GM19023 (cell line): Measurements from ENCODE around the gene ZNF586.
"Not testable (repeated sequence)": the region's sequence is repeated elsewhere in the genome, so short reads cannot be mapped to it uniquely, and the experiment has no call there.

Experiments
- ATAC-seq: cut with Tn5 transposase; IDR thresholded peaks from one replicate; pipeline ENCODE4 v1.9.1; 2021; ENCODE audit warnings: mild to moderate bottlenecking, moderate library complexity; ENCODE audit not compliant: unreplicated experiment

ZNF586 gene

DNA sequence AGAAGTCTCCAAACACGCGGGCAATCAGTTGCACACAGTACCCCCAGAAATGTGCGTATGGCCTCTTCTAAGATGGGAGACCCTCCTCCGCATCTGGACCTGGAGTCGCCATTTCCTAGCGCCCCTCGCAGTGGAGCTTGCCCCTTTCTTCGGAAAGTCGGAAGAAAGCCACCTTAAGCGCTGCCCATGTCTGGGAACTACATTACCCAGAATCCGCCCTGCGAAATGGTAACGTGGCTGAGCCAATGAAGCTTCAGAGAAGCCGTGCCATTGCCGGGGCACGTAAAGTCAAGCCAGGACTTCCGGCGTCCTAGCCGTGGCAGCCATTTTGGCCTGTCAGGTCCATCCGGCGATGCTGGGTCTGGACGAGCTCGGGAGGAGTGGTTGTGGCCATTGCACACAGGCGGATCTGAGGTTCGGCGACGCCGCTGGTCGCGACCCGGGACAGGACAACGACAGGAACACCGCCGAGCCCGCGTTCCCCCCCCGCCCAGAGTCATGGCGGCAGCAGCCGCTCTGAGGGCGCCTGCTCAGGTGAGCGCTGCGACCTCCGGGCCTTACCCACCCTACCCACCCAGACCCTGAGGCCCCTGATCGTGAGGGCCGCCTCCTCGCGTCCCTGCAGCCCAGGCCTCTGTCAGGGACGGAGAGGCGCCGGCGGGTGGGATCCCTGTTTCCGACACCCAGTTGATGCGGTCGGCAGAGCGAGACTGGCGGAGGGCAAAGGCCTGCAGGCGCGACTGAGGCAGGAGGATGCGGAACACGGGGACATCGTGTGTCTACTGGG lies at the start of gene ZNF586:
ZNF586 (plus strand) TSS at position 332 of the 787 bp plus-strand sequence; CDS start at position 499, 167 bp downstream.
- peak; percentile 98 for ATAC-seq

DNA sequence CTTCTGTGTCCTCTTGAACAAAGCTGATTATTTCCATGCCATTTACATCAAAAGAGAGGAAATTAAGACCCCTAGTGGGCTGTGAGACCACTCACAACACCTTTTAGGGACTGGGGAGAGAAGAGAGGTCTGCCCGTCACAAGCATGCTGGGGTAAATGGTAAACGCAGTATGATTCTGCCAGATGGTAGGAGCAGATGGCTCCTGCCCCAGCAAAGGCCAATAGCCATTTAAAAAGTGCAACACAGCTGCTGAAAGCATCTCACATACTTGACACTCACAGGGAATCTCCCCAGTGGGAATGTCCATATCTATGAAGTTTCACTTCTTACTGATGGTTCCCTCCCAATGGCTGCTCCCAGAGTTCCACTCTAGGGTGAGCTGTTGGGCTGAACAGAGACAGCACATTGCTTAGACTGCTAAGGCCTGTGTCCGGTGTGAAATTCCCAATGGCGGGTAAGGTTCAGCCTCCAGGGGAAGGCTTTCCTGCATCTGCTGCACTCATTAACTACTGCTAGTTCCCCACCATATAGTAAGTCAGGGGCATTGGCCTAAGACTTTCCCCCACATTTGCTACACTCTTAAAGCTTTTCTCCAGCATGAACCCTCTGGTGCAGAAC lies 49.5 kb upstream of the ZNF586 start:
- ATAC-seq, result no peak

DNA sequence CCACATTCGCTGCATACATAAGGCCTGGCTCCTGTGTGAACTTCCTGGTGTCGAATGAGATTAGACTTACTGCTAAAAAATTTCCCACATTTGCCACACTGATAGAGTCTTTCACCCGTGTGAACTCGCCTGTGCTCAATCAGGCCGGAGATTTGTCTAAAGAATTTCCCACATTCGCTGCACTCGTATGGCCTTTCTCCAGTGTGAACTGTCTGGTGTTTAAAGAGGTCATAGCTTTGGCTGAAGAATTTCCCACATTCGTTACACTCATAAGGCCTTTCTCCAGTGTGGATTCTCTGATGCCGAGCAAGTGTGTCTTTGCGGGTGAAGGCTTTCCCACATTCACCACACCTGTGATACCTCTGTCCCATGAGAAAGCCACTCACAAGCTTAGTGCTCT lies 48.6 kb upstream of the ZNF586 start:
- ATAC-seq, result no peak

DNA sequence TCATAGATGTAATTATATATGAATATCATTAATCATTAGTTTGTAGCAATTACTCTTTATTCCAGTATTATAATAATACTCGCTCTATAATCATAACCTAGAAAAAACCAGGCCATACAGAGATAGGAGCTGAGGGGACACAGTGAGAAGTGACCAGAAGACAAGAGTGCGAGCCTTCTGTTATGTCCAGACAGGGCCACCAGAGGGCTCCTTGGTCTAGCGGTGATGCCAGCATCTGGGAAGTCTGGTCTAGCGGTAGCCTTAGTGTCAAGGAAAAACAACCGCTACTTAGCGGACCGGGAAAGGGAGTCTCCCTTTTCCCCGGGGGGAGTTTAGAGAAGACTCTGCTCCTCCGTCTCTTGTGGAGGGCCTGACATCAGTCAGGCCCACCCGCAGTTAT lies 31.2 kb upstream of the ZNF586 start:
- ATAC-seq, result not testable (repeated sequence)

DNA sequence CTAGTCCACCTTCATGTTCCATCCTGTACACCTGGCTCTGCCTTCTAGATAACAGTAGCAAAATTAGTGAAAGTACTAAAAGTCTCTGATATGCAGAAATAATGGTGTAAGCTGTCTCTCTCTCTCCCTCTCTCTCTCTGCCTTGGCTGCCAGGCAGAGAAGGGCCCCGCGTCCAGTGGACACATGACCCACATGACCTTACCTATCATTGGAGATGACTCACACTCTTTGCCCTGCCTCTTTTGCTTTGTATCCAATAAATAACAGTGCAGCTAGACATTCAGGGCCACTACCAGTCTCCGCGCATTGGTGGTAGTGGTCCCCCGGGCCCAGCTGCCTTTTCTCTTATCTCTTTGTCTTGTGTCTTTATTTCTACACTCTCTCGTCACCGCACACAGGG lies 30.7 kb upstream of the ZNF586 start:
- ATAC-seq, result not testable (repeated sequence)

DNA sequence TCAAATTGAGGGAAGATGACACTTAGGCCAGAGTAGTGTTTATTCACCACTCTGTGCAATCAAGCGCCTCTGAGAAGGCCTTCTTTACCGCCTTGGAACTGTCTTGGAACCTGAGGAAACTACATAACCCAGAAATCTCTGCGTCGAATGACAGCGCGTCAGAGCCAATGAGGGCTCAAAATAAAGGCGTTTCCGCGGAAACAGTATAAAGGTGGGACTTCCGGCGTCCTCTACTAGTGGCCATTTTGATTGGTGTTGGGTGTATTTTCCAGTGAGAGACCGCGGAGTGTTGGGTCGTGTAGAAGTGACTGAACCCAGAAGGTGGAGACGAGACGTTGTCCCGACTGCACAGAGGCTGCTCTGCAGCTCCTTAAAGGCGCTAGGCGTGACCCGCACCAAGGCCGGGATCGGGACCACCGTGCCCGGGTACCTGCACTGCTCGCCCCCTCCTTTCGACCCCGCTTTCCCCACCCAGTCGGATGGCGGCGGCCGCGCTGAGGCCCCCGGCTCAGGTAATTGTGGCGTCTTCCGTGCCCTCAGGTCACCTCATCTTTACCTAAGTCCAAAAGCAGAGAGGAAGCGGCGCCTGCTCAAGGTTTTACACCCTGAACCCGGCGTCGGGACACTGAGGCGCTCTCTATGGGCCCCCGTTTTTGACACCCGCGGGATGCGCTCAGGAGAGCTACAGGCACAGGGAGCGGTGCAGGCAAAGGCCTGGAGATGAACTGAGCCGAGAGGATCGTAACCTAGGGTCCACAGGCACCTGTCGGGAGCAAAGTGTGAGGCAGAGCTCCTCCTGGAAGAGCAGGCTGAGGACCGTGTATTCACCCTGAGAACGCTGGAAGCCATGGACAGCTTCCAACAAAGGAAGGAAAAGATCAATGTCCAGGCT lies 22.6 kb upstream of the ZNF586 start, which contains the start of gene ZNF776:
ZNF776 (plus strand) TSS at position 236 of the 892 bp plus-strand sequence; CDS start at position 480, 244 bp downstream.
- ATAC-seq, result peak; percentile 98

DNA sequence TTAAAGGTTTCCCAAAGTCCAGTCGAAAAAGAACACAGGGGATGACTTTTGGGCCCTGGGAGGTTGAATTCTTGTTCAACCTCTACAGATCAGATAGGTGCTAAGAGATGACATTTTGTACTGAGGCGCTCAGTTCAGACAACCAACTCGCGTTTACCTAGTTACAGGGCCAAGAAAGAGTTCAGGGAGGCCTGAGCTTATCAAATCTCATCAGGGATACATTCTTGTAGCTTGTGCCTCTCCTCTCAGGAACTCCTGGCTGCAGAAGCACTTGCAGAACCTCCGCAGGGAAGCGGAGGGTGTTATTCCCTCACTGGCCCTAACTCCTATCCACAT lies 22.0 kb upstream of the ZNF586 start:
- no peak for ATAC-seq

DNA sequence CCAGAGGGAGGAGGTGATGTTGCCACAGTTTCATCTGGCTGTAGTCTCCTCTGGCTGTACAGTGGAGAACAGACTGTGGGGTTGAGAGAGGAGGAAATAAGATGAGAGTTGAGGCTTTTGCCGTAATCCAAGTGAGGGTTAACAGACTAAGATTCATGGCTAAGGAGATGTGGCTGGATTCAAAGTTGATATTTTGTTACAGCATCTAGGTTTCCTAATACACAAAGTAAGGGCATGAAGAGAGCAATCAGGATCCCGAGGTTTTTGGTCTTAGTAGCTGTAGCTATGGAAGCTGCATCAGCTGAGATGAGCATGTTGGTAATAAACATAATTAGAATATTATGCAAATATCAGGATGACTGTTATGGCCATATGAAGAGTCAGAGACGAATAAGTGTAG lies 21.4 kb upstream of the ZNF586 start:
- no peak for ATAC-seq

DNA sequence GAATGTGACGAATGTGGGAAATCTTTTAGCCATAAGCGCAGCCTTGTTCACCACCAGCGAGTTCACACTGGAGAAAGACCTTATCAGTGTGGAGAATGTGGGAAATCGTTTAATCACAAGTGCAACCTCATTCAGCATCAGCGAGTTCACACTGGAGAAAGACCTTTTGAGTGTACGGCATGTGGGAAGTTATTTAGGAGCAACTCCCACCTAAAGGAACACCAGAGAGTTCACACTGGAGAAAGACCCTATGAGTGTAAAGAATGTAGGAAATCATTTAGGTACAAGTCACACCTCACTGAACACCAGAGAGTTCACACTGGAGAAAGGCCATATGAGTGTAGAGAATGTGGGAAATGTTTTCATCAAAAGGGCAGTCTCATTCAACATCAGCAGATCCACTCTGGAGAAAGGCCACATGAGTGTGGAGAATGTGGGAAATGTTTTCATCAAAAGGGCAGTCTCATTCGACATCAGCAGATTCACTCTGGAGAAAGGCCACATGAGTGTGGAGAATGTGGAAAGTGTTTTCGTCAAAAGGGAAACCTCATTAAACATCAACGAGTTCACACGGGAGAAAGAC lies 15.3 kb upstream of the ZNF586 start:
- ATAC-seq, result no peak

DNA sequence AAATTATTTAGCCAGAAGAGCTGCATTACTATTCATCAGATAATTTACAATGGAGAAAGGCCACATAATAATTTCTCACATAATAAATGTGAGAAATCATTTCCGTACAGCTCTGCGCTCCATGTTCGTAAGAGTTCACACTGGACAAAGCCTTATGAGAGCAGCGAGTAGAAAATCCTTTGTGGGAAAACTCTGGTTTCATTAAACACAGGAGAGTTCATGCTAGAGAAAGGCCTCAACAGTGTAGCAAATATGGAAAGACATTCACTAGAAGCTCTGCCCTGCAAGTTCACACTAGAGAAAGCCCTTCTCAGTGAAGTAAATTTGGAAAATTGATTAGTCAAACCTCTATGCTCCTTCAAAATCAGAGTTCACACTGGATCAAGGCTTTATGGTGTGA lies 14.4 kb upstream of the ZNF586 start:
- no peak for ATAC-seq

DNA sequence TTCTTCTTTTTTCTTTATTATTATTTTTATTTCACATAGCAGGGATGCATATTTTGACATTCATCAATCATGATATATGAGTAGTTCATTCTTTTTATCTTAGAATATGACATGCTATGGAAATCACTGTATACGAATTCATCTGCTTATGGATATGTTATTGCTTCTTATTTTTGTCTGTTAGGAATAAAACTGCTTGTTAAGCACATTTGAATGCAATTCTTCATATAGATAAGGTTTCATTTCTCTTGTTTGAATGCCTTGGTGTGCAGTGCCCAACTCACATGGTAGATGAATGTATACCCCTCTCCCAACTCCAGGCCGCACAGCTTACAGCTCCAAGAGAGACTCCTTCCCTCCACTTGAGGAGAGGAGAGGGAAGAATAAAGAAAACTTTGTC lies 11.5 kb upstream of the ZNF586 start:
- ATAC-seq, result no peak

DNA sequence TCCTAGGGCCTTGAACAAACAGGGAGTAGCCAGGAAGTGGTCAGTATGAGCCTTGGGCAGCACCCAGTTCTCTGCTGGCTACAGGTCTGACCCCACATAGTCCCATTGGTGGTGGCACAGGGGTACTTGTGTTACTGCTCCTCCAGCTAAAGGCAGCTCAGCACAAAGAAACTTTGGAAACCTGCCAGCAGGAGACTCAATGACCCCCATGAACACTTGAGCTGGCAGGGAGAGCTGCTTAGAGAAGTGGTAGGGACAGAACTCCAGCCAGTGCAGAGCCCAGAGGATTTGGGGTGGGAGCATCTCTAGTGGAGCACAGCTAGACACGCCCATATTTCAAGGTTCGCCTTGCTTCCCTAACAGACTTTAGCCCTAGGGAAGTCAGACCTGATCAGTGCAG lies 10.4 kb upstream of the ZNF586 start:
- no peak for ATAC-seq

DNA sequence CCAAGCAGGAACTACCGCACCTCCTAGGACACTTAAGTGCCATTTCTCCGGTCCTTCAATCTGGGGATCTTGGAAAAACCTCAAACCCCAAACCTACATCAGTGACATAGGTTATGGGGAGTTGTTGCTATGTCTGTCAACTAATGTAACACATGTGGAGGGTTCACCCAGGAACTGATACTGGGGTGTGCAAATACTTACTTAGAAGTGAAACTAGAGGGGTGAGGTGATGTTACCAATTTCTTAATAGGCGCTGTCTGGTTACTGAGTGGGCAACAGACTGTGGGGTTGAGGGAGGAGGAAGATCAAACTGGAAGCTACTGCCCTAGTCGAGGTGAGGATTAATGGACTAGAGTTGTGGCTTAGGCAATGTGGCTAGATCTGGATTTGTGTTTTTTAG lies 1.9 kb downstream of the ZNF586 start:
- no peak for ATAC-seq

DNA sequence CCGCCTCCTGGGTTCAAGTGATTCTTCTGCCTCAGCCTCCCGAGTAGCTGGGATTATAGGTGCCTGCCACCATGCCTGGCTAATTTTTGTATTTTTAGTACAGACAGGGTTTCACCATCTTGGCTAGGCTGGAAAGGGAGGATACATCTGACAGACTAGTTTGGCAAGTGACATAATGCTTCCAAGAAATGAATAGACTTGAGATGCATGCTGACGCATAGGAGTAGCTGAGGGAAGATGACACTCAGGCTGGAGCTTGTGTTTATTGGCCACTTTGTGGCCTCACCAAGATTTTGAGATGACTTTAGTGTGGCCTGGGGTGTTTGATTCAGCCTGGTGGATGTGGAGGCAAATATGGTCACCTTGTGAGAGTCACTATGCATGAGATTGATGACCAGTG lies 4.0 kb downstream of the ZNF586 start:
- no peak for ATAC-seq

DNA sequence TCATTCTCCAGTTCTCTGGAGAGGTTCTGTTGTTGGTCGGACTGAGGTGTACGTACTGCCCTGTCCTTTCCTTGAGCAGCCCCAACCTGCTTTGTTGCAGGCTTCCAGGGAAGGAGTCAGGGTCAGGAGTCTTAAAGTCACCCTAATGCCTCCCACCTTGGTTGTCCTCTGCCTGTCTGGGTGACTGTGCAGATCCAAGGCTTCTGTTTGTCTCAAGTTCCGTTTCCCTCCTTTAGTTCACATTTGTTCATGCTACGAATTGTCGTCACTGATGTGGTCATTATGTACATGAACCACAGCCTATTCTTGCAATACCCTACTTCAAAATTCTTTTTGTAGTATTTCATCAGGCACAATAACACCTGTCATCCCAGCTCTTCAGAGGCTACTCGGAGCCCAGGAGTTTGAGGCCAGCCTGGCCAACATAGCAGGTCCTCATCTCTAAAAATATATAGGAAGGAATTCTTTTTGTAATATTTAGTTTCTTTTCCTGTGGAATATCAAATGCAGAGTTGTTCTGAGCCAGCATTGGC lies 7.4 kb downstream of the ZNF586 start:
- ATAC-seq, result no peak

DNA sequence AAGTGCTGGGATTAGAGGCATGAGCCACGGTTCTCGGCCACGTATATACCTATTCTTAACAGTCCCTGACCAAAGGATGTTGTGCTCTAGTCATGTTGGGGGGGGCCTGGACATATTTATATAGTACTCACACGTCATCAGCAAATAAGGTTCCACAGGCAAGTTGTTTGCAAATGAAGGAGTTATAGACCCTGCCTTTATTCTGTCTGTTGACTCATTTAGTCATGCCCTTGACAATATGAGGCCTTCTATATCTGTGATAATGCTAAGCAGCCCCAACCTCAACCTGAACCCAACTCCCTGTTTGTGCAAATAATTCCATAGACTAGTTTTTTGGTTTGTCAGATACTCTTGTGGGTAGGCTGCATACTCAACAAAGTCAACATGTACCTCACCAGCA lies 8.9 kb downstream of the ZNF586 start:
- no peak for ATAC-seq

DNA sequence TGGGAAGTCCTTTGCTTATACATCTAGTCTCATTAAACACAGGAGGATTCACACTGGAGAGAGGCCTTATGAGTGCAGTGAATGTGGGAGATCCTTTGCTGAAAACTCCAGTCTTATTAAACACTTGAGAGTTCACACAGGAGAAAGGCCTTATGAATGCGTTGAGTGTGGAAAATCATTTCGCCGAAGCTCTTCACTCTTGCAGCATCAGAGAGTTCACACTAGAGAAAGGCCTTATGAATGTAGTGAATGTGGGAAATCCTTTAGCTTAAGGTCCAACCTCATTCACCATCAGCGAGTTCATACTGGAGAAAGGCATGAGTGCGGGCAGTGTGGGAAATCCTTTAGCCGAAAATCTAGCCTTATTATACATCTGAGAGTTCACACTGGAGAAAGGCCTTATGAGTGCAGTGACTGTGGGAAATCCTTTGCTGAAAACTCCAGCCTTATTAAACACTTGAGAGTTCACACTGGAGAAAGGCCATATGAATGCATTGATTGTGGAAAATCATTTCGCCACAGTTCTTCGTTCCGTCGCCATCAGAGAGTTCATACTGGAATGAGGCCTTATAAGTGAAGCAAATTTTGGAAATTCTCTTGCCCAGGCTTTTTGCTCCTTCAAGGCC lies 9.9 kb downstream of the ZNF586 start:
- no peak for ATAC-seq

DNA sequence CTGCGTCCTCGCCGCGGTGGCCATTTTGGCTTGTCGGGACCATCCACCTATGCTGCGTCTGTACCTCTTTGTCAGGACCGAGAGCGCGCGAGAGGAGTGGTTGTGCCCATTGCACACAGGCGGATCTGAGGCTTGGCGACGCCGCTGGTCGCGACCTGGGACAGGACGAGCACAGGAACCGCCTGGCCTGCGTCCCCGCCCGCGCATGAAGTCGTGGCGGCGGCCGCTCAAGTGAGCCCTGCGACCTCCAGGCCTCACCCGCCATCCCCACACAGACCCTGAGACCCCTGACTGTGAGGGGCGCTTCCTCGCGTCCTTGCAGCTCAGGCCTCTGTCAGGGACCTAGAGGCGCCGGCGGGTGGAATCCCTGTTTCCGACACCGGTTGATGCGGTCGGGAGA lies 16.8 kb downstream of the ZNF586 start:
- no peak for ATAC-seq

DNA sequence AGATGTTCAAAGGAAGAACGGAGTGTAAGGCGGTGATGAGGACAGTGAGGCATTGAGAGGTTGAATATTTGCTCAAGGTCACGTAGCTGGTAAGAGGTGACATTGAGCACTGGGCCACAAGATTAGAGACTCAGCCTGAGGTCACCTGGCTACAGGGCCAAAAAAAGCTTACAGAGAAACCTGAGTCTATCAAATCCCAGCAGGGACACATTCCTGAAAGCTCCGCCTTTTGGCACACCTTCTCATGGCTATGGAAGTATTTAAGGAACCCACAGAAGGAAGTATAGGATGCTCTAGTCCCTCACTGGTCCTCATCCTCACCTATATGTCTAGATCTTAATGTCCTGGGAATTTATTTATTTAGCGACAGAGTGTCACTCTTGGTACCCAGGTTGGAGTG lies 17.4 kb downstream of the ZNF586 start:
- ATAC-seq, result no peak

DNA sequence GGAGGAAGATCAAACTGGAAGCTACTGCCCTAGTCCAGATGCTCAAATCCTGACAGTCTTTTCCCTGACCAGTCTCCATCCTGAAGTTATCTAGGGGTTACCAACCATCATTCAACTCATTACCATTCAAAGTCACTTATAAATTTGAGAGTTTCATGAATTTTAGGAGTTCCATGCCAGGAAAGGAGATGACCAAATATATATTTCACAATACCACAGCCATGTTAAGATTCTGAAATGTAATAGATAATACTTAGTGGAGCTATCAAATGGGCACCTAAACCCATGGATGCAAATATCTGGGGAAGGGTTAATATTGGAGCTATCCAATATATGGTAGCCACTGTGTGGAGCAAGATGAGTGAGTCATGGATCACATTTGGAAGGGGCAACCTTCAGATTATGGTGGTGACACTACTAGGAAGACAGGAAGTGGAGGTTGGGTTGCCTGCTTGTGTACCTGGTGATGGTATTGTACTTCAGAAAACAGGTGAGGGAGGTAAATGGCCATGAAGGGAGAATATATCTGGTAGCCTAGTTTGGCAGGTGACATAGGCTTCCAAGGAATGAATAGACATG lies 18.7 kb downstream of the ZNF586 start:
- ATAC-seq, result no peak
